GM21825 (cell line): ENCODE results near the gene ZNF423.
A peak's percentile ranks its signal among the peaks of the same experiment; 100 is the strongest.

ENCODE experiments used
- ATAC-seq: cut with Tn5 transposase; IDR thresholded peaks from one replicate; pipeline ENCODE4 v1.9.1; 2021; ENCODE audit warnings: mild to moderate bottlenecking, moderate library complexity; ENCODE audit not compliant: unreplicated experiment

Gene ZNF423

DNA sequence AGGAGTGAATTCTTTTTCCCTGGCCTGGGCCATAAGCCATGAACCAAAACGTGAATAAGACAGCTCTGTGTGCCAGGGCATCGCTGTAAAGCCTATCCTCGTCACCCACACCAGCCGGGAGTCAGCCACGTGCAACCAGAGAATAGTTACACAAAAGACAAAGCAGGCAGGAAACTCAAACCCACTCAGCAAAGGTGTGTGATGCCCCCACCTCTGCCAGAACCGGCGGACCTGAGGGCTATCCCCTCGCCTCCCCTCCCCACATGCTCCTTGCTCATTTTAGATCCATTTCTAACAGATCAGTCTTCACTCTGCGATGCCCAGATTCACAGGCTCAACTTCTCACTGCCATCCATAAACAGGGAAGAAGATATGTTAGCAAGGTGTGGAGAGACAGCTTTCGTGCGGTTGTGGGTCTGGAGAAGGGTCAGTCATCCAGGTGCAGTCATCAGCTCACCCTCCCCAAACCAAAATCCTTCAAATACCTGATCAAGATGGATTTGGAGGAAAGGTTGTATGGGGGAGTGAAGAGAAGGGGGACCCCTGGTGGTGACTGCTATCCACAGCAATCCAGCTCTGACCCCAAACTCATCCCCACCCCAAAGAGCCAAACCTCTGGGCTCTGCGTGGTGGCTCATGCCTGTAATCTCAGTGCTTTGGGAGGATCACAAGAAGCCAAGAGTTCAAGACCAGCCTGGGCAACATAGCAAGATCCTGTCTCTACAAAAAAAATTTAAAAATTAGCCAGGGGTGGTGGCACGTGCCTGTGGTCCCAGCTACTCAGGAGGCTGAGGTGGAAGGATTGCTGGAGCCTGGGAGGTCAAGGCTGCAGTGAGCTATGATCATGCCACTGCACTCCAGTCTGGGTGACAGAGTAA lies 263.1 kb downstream of the ZNF423 start:
- no peak for ATAC-seq

DNA sequence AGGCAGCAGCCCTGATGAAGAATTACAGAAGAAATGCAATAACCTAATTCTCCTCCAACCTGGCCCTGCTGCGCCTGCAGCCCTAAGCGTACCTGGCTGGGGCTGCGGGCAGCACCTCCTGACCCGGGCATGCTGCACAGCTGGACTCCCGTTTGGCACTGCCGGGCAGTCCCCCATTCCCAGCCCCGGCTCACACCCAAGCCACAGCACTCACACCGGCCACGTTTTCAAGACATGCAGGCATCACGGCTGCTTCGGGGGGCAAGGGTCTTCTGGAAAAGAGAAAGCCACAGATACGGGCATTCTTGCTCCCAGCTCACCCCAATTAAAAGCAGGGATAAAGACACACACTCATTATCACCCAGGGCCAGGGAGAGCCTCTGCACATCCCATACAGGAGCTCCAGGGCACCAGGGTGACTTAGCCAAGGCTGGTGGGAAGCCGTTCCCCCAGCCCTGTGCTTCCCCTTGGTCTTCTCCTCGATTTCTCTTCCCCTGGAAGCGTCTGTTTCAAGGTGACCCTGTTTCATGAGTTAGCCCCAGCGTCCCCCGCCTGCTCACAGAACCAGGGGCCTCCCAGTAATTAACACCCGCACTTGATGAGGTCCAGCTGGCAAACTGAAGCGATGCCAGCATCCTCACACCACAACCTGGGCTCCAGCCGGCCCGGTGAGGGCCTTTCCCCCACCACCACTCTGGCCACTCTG lies 265.6 kb downstream of the ZNF423 start:
- no peak for ATAC-seq

DNA sequence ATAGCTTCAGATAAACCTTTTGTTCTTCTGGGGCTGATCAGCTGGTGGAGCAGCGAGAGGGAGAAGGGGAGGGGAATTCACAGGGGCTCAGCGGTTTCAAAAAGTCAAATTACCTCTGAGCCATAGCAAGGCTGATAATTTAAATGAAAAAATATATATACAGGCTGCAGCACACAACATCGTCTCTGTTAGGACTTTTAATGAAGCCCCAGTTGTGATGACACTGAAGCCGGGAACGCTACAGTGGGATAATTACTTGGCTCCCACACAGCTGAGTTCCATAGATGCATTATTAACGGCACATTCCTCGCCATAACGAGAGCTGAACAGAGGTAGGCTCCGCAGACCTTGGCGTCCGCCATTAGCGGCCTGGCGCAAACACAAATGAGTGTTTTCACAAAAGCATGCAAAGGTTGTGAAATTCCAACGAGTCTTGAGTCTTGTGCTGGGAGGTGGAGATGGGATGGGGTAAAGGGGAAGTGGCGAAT lies 266.3 kb downstream of the ZNF423 start:
- no peak for ATAC-seq

DNA sequence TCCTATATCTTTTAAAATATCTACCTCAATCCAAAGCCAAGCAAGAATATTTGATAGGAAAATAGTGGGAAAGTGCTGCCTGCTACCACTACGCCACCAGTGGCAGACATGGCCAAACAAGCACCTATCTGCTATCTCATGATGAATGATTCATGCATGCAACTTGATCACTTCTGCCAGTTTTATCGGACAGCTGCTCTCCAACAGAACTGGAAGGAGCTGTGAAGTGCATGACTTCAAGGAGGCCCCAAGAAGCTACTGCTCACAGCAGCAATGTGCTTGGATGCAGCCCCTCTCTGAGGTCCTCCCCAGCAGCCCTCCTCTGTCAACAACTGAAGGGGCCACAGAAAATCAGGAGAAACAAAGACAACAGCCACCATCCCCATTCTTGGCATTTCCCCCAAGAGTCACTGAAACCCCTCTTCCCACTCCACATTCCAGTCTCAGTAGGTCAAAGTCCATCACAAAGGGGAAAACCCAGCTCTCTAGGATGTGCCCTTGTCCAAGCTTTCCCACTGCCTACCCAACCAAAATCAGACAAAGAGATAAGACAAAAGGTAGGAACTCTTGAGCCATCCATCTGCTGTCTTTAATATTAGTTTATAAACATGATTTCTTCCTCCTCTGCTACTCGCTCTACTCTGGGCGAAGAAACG lies 267.1 kb downstream of the ZNF423 start:
- no peak for ATAC-seq

- no peak for ATAC-seq
Measured at GRCh38 chr16:49588026-49588425, 267.9 kb downstream of the ZNF423 start.

GRCh38 chr16:49587511-49587910 lies 268.4 kb downstream of the ZNF423 start:
- no peak for ATAC-seq

DNA sequence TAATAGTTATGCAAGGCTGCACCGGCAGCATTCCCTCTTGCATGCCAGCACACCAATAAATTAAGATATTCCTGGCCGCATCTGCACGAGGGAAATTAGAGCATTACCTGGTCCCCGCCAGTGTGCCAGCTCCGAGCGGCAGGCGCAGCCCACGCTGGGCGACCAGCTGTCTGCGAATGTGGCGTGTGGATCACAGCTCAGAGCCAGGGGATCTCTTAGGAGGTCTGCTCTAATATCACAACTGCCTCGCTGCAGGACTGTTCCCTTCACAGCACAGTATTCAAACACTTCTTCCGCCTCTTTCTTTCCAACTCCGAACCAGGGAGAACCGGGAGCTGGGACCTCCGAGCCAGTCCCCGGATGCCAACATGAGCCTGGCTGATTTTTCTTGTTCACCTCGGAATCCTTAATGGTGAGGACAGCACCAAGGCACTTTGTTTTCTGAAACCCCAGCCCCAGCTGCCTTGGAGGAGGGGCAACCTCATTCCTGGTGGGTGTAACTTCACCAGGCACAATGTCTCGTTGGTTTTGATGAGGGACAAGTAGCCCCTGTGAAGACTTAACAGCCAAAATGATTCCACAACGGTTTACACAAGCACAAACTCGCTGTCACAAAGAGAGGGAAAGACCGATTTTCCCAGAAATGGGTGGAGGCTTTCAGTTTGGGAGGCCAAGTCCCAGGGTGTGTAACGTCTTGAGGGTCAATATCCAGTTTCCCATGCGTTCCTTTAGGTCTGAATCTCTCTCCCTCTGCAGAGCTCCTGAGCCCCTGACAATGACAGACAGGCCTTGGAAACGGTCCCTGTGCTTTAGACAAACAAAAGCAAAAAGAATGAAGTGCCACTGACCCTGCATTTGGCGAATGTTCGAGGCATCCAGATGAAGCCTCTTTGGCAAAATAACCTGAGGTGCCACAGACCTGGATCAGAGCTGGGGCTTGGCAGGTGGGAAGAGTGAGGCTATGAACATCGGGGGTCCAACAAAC lies 269.2 kb downstream of the ZNF423 start:
- no peak for ATAC-seq

DNA sequence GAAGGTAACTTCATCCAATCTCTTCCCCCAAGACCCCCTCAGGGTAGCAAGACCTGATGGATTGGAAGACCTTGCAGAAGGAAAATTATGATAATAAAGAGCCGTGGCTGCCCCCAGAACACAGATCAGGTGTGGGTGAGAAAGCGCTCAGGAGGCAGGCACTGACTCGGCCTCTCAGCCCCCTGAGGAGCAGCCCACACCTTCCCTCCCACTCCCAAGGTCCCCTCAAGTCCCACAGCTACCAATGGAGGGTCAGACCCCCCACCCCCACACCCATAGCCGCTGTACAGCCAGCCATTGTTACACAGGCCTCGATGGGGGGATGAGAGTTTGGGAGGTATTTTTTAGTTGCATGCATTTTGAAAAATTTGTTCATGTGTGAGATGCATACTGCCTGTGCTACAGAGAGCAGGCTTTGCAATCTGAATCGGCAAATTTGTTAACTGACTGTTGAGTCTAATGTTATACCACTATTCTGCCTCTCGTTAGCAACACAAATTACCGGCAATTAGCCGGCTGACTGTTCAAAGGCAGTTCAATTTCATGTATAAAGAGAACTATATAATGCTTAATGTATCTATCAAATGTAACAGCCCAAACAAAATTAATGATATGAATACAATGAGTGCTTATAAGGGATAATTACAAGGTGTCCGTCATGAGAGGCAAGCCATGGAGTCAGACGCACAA lies 270.6 kb downstream of the ZNF423 start:
- no peak for ATAC-seq

DNA sequence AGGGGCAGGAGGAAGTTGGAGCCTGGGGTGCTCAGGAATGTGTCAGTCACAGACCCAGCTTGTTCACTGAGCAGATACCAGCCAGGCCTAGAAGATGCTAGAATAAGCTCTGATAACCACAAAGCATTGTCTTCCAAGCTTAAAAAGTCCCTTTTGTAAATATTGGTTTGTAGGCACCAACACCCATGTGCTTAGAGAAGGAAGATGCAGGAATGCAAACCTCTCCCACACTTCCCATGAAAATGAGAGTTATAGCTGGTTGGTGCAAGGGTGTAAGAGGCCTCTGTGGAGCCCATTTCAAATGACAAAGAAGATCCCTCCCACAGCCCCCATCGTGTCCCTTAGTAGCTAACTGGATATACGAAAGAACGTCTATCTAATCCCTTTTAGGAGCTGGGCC lies 272.0 kb downstream of the ZNF423 start:
- no peak for ATAC-seq

- ATAC-seq, result no peak
Measured at GRCh38 chr16:49581630-49582298, 274.1 kb downstream of the ZNF423 start.

GRCh38 chr16:49580751-49581303 lies 275.1 kb downstream of the ZNF423 start:
- ATAC-seq, result no peak

- ATAC-seq, result no peak
Measured at GRCh38 chr16:49578435-49579024, 277.4 kb downstream of the ZNF423 start.

GRCh38 chr16:49578018-49578417 lies 277.9 kb downstream of the ZNF423 start:
- no peak for ATAC-seq

DNA sequence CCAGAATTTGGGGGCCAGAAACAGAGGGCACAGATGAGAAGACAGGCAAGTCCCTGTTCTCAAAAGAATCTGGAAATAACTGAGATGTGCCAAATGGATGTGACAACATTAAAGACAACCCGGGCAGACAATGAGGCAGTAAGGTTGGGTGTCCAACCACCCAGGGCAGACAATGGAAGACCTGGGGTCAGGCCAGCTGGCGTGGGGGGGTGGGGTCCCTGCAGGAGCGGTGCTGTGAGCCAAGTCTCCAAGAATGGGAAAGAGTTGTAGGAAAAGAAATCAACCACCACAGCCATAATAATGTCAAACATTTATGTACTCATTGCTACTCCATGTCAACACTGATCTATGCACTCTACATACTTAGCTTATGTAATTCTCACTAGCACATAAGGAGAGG lies 279.0 kb downstream of the ZNF423 start:
- ATAC-seq, result no peak

DNA sequence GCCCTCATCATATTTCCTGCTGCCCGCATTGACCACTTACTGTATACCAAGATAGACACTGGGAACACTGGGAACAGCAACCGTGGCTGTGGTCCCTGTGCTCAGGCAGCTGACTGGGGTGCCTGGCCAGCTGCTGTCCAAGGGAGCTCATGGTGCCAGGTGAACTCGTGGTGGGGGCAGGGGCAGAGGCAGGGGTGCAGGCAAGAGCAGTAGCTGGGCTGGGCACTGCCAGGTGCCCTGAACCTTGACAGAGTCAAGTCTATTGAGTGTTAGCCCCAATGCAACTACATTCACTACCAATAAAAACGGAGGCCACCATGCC lies 279.8 kb downstream of the ZNF423 start:
- no peak for ATAC-seq

DNA sequence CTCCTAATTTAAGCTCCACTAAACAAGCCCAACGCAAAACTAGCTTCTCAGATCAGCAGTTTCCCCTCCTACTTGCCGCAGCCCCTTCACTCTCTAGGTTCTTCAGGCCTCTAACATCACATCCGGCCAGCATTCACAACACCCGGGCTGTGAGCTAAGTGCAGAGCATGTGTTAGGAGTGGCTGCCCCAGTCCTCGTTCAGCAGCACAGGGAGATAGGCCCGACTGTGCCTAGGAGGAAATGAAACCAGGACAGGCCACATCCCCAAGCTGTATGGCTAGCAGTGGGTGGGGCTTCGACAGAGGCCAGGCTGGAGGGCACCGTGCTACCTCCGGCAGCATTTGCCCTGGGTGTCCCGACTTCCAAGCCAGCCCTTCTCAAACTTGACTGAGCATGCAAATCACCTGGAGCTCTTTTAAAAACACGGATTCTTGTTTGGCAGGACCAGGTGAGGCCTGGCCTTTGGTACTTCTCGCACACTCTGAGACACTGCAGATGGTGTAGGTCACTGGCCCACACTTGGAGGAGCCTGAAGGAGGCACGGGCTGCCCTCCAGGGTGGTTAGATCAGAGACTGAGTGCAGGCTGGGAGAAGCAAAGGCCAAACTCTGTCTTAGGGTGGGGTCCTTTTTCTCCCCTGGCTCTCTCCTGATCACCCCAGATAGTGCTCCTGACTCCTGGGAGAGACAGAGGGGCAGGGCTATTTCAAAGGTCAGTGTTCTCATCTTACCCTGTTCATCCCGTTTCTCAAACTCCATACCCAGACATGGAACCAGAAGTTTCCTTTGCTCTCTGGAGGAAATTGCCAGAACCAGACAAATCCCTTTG lies 280.4 kb downstream of the ZNF423 start:
- ATAC-seq, result peak; percentile 99

- ATAC-seq, result no peak
Measured at GRCh38 chr16:49574826-49575225, 281.1 kb downstream of the ZNF423 start.

- no peak for ATAC-seq
Measured at GRCh38 chr16:49567950-49568349, 288.0 kb downstream of the ZNF423 start.
